Astrocyte (in vitro differentiated cells and primary cell): ENCODE results near the gene MACC1. TPM values are rescaled to one million over a fixed set of nuclear protein-coding genes. Genes with fewer than 3 reads are reported as not detected.
A peak's percentile ranks its signal among the peaks of the same experiment; 100 is the strongest.

ENCODE experiments used
- DNase-seq: peaks from one replicate; pipeline ENCODE4 v3.0.0-alpha.2; 2010; ENCODE audit warnings: low read depth
- FAIRE-seq: peaks from 2 replicates; lab custom pipeline; 2011; peaks lifted over from hg19 to GRCh38; lab: Jason Lieb, UNC
- H2AFZ ChIP-seq: 2 replicates; pipeline ENCODE4 v1.6.0; 2012; ENCODE audit warnings: low read depth, low read length, inconsistent platforms
- H3K27ac ChIP-seq: 2 replicates; pipeline ENCODE4 v1.5.1; 2011; ENCODE audit warnings: low read depth, low read length, inconsistent platforms
- H3K27me3 ChIP-seq: 2 replicates; pipeline ENCODE4 v1.6.0; 2011; ENCODE audit warnings: low read length, inconsistent platforms; ENCODE audit not compliant: insufficient read depth
- H3K36me3 ChIP-seq: 2 replicates; pipeline ENCODE4 v1.5.1; 2011; ENCODE audit warnings: low read length, inconsistent platforms; ENCODE audit not compliant: insufficient read depth
- H3K4me1 ChIP-seq: 2 replicates; pipeline ENCODE4 v1.5.1; 2011; ENCODE audit warnings: low read length, inconsistent platforms; ENCODE audit not compliant: insufficient read depth
- H3K4me2 ChIP-seq: 2 replicates; pipeline ENCODE4 v1.6.0; 2012; ENCODE audit warnings: low read length, inconsistent platforms
- H3K4me3 ChIP-seq: 2 replicates; pipeline ENCODE4 v1.5.1; 2011; ENCODE audit warnings: low read depth, mild to moderate bottlenecking, low read length, inconsistent platforms; ENCODE audit not compliant: insufficient read depth
- H3K79me2 ChIP-seq: 2 replicates; pipeline ENCODE4 v1.6.0; 2012; ENCODE audit warnings: mild to moderate bottlenecking, low read length, inconsistent platforms; ENCODE audit not compliant: insufficient read depth
- H3K9ac ChIP-seq: 2 replicates; pipeline ENCODE4 v1.6.0; 2012; ENCODE audit warnings: mild to moderate bottlenecking, low read length, inconsistent platforms
- H3K9me3 ChIP-seq: 2 replicates; pipeline ENCODE4 v1.5.1; 2012; ENCODE audit warnings: low read depth, mild to moderate bottlenecking, low read length, inconsistent platforms; ENCODE audit not compliant: insufficient read depth
- H4K20me1 ChIP-seq: 2 replicates; pipeline ENCODE4 v1.6.0; 2012; ENCODE audit warnings: low read length, inconsistent platforms; ENCODE audit not compliant: insufficient read depth
- H3K27ac Mint-ChIP-seq: one replicate; pipeline ENCODE4 v1.8.0; 2021; ENCODE audit warnings: mild to moderate bottlenecking, mixed read lengths; ENCODE audit not compliant: unreplicated experiment
- H3K27me3 Mint-ChIP-seq: one replicate; pipeline ENCODE4 v1.8.0; 2021; ENCODE audit warnings: low read depth, mixed read lengths; ENCODE audit not compliant: unreplicated experiment
- H3K36me3 Mint-ChIP-seq: one replicate; pipeline ENCODE4 v1.8.0; 2021; ENCODE audit warnings: low read depth, mixed read lengths; ENCODE audit not compliant: unreplicated experiment
- H3K4me1 Mint-ChIP-seq: one replicate; pipeline ENCODE4 v1.8.0; 2021; ENCODE audit warnings: low read depth, mixed read lengths; ENCODE audit not compliant: unreplicated experiment
- H3K4me3 Mint-ChIP-seq: one replicate; pipeline ENCODE4 v1.8.0; 2021; ENCODE audit warnings: mild to moderate bottlenecking, moderate library complexity, mixed read lengths; ENCODE audit not compliant: unreplicated experiment
- H3K9me3 Mint-ChIP-seq: one replicate; pipeline ENCODE4 v1.8.0; 2021; ENCODE audit warnings: mild to moderate bottlenecking, mixed read lengths; ENCODE audit not compliant: unreplicated experiment
- CTCF ChIP-seq: IDR thresholded peaks from 2 replicates; pipeline ENCODE4 v1.5.1; 2011; ENCODE audit warnings: low read depth, mild to moderate bottlenecking, inconsistent platforms, low read length, moderate library complexity; ENCODE audit not compliant: insufficient read depth
- EZH2 ChIP-seq: IDR thresholded peaks from 2 replicates; pipeline ENCODE4 v1.6.1; 2012; ENCODE audit warnings: mild to moderate bottlenecking, low read length, inconsistent platforms; ENCODE audit not compliant: insufficient read depth
- total RNA-seq: library from RNA; stranded (reverse); gene quantifications from 2 replicates; pipeline ENCODE4 v1.2.1, GENCODE V29; 2021

Gene MACC1
- total RNA-seq, 1 donor from 2014 or later, result 2.0 TPM

- H3K4me3 Mint-ChIP-seq, result no peak overlapping the region
- no peaks in the 10 kb centered on the region for H4K20me1 ChIP-seq
- H3K9me3 ChIP-seq, result no peaks in the 10 kb centered on the region
- peaks cover 1% of the 10 kb centered on the region for H3K9me3 Mint-ChIP-seq
- H2AFZ ChIP-seq, result no peak overlapping the region
- no peak overlapping the region for H3K4me3 ChIP-seq
- no peaks in the 10 kb centered on the region for H3K27me3 Mint-ChIP-seq
- peak overlapping the region; percentile 38 for H3K27ac Mint-ChIP-seq
- H3K36me3 ChIP-seq, result no peaks in the 10 kb centered on the region
- FAIRE-seq (no peak), DNase-seq (no peak)
- H3K27ac ChIP-seq, result no peak overlapping the region
- no peak overlapping the region for H3K9ac ChIP-seq
- TF ChIP-seq CTCF (no peak), EZH2 (no peak)
- no peak overlapping the region for H3K4me2 ChIP-seq
- no peaks in the 10 kb centered on the region for H3K36me3 Mint-ChIP-seq
- H3K4me1 ChIP-seq, result peaks cover 9% of the 10 kb centered on the region
- H3K27me3 ChIP-seq, result no peaks in the 10 kb centered on the region
- H3K4me1 Mint-ChIP-seq, result peaks cover 16% of the 10 kb centered on the region
- H3K79me2 ChIP-seq, result no peaks in the 10 kb centered on the region
These were observed 11.5 kb upstream of the MACC1 start for GRCh38 chr7:20228654-20229053.

- no peak overlapping the region for H3K4me2 ChIP-seq
- H3K4me1 ChIP-seq, result peaks cover 14% of the 10 kb centered on the region
- H3K4me1 Mint-ChIP-seq, result peaks cover 25% of the 10 kb centered on the region
- H4K20me1 ChIP-seq, result no peaks in the 10 kb centered on the region
- H3K27me3 ChIP-seq, result no peaks in the 10 kb centered on the region
- no peak overlapping the region for H3K27ac ChIP-seq
- H3K9me3 ChIP-seq, result no peaks in the 10 kb centered on the region
- H3K4me3 ChIP-seq, result no peak overlapping the region
- DNase-seq (no peak), FAIRE-seq (no peak)
- H3K4me3 Mint-ChIP-seq, result no peak overlapping the region
- H3K79me2 ChIP-seq, result no peaks in the 10 kb centered on the region
- H3K36me3 ChIP-seq, result no peaks in the 10 kb centered on the region
- H3K9ac ChIP-seq, result no peak overlapping the region
- H2AFZ ChIP-seq, result no peak overlapping the region
- H3K27me3 Mint-ChIP-seq, result no peaks in the 10 kb centered on the region
- no peak overlapping the region for H3K27ac Mint-ChIP-seq
- no peaks in the 10 kb centered on the region for H3K36me3 Mint-ChIP-seq
- no peak for TF ChIP-seq CTCF
- no peak for TF ChIP-seq EZH2
- H3K9me3 Mint-ChIP-seq, result peaks cover 1% of the 10 kb centered on the region
These were observed 10.2 kb upstream of the MACC1 start for GRCh38 chr7:20227291-20227795.

GRCh38 chr7:20226860-20227259 is 9.7 kb upstream of the MACC1 start:
- no peak overlapping the region for H2AFZ ChIP-seq
- no peaks in the 10 kb centered on the region for H3K27me3 ChIP-seq
- Mint-ChIP-seq H3K27me3 (no peaks in the 10 kb centered on the region), H3K27ac (no peak overlapping the region), H3K4me3 (no peak overlapping the region), H3K9me3 (peaks cover 1% of the 10 kb centered on the region), H3K36me3 (no peaks in the 10 kb centered on the region), H3K4me1 (peaks cover 27% of the 10 kb centered on the region)
- no peak overlapping the region for H3K4me3 ChIP-seq
- DNase-seq (no peak), FAIRE-seq (no peak)
- no peaks in the 10 kb centered on the region for H3K79me2 ChIP-seq
- no peaks in the 10 kb centered on the region for H3K36me3 ChIP-seq
- H3K4me1 ChIP-seq, result peaks cover 18% of the 10 kb centered on the region
- no peaks in the 10 kb centered on the region for H3K9me3 ChIP-seq
- H3K4me2 ChIP-seq, result no peak overlapping the region
- no peak for TF ChIP-seq EZH2
- no peak for TF ChIP-seq CTCF
- no peak overlapping the region for H3K9ac ChIP-seq
- H4K20me1 ChIP-seq, result no peaks in the 10 kb centered on the region
- no peak overlapping the region for H3K27ac ChIP-seq
